Activated CD8-positive, alpha-beta memory T cell treated with anti-CD3 and anti-CD28 coated beads for 1 hour (primary cell): ENCODE measurements around the gene PPP2R1A.
"Not testable (repeated sequence)": the region's sequence is repeated elsewhere in the genome, so short reads cannot be mapped to it uniquely, and the experiment has no call there.

Experiments used
- DNase-seq, 2 donors: peaks; one replicate each; pipeline ENCODE4 v3.0.0-alpha.2; 2020; ENCODE audit warnings: low read depth in 1 of 2; ENCODE audit errors: extremely low read depth in 1 of 2

PPP2R1A gene

GRCh38 chr19:52200044-52200443 lies 10.2 kb downstream of the PPP2R1A start:
- no peak for DNase-seq

- DNase-seq = not testable (repeated sequence)
Measured at GRCh38 chr19:52200755-52201391, 11.0 kb downstream of the PPP2R1A start.

GRCh38 chr19:52206481-52206880 lies 16.6 kb downstream of the PPP2R1A start:
- no peak for DNase-seq

GRCh38 chr19:52211203-52211602 lies 21.4 kb downstream of the PPP2R1A start:
- DNase-seq = no peak

- no peak for DNase-seq
Measured at GRCh38 chr19:52211926-52212571, 22.2 kb downstream of the PPP2R1A start.

- DNase-seq = no peak
Measured at GRCh38 chr19:52212572-52213255, 22.9 kb downstream of the PPP2R1A start.

GRCh38 chr19:52214241-52214640 lies 24.4 kb downstream of the PPP2R1A start:
- no peak for DNase-seq

GRCh38 chr19:52216401-52216800 lies 26.5 kb downstream of the PPP2R1A start:
- DNase-seq = no peak

GRCh38 chr19:52217576-52217975 lies 27.7 kb downstream of the PPP2R1A start:
- no peak for DNase-seq

GRCh38 chr19:52219611-52220010 lies 29.8 kb downstream of the PPP2R1A start:
- DNase-seq = no peak

- DNase-seq = no peak
Measured at GRCh38 chr19:52221031-52221430, 31.2 kb downstream of the PPP2R1A start.

- no peak for DNase-seq
Measured at GRCh38 chr19:52221831-52222375, 32.1 kb downstream of the PPP2R1A start.

GRCh38 chr19:52224211-52224610 lies 34.4 kb downstream of the PPP2R1A start:
- no peak for DNase-seq

GRCh38 chr19:52226652-52227051 lies 36.8 kb downstream of the PPP2R1A start:
- DNase-seq = no peak

GRCh38 chr19:52227196-52227940 lies 37.5 kb downstream of the PPP2R1A start:
- DNase-seq = no peak

- DNase-seq = no peak
Measured at GRCh38 chr19:52227980-52228379, 38.1 kb downstream of the PPP2R1A start.

- no peak for DNase-seq
Measured at GRCh38 chr19:52229524-52229923, 39.7 kb downstream of the PPP2R1A start.

GRCh38 chr19:52230685-52231084 lies 40.8 kb downstream of the PPP2R1A start:
- no peak for DNase-seq

GRCh38 chr19:52231154-52231910 lies 41.5 kb downstream of the PPP2R1A start:
- DNase-seq = no peak

- DNase-seq = no peak
Measured at GRCh38 chr19:52234406-52234805, 44.6 kb downstream of the PPP2R1A start.
